ENCODE results near the gene ART3. TPM values are rescaled to one million over a fixed set of nuclear protein-coding genes. Genes with fewer than 3 reads are reported as not detected.

ART3 gene
- total and polyA plus RNA-seq, 9 of the 15 experiments (the other 6 are each of a cell fraction or from before 2014, with no cell fraction given): 0.69 to 1.4 (median 1.1) TPM; not detected in 1

GRCh38 chr4:76058888-76059426 is 15.6 kb upstream of the ART3 start (continued):
- no peak for TF ChIP-seq STAG1 (CRISPR knock-in tag; IDR thresholded peaks at IDR 0.05; ENCODE audit: borderline replicate concordance)
- no peak for TF ChIP-seq SAFB2 (IDR thresholded peaks at IDR 0.05; ENCODE audit: borderline replicate concordance, low read depth, low read length, severe bottlenecking)
- TF ChIP-seq HDGF (IDR thresholded peaks at IDR 0.05): no peak
- TF ChIP-seq TRIM24 (IDR thresholded peaks at IDR 0.05): peak; percentile 93 to 94
- TF ChIP-seq, protein P1, sequence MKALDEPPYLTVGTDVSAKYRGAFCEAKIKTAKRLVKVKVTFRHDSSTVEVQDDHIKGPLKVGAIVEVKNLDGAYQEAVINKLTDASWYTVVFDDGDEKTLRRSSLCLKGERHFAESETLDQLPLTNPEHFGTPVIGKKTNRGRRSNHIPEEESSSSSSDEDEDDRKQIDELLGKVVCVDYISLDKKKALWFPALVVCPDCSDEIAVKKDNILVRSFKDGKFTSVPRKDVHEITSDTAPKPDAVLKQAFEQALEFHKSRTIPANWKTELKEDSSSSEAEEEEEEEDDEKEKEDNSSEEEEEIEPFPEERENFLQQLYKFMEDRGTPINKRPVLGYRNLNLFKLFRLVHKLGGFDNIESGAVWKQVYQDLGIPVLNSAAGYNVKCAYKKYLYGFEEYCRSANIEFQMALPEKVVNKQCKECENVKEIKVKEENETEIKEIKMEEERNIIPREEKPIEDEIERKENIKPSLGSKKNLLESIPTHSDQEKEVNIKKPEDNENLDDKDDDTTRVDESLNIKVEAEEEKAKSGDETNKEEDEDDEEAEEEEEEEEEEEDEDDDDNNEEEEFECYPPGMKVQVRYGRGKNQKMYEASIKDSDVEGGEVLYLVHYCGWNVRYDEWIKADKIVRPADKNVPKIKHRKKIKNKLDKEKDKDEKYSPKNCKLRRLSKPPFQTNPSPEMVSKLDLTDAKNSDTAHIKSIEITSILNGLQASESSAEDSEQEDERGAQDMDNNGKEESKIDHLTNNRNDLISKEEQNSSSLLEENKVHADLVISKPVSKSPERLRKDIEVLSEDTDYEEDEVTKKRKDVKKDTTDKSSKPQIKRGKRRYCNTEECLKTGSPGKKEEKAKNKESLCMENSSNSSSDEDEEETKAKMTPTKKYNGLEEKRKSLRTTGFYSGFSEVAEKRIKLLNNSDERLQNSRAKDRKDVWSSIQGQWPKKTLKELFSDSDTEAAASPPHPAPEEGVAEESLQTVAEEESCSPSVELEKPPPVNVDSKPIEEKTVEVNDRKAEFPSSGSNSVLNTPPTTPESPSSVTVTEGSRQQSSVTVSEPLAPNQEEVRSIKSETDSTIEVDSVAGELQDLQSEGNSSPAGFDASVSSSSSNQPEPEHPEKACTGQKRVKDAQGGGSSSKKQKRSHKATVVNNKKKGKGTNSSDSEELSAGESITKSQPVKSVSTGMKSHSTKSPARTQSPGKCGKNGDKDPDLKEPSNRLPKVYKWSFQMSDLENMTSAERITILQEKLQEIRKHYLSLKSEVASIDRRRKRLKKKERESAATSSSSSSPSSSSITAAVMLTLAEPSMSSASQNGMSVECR (CRISPR knock-in tag; IDR thresholded peaks at IDR 0.05): no peak
- TF ChIP-seq ZNF316 (IDR thresholded peaks at IDR 0.05): no peak
- TF ChIP-seq ETV5 (CRISPR knock-in tag; IDR thresholded peaks at IDR 0.05; ENCODE audit: low read depth): no peak
- TF ChIP-seq ZNF280A (IDR thresholded peaks at IDR 0.05; ENCODE audit: low read depth, partially characterized antibody): no peak
- TF ChIP-seq SFPQ (IDR thresholded peaks at IDR 0.05; ENCODE audit: low read depth, low read length): no peak
- TF ChIP-seq, protein P2, sequence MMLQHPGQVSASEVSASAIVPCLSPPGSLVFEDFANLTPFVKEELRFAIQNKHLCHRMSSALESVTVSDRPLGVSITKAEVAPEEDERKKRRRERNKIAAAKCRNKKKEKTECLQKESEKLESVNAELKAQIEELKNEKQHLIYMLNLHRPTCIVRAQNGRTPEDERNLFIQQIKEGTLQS (IDR thresholded peaks at IDR 0.05): no peak; the same call in 1 of the 2 replicates
- TF ChIP-seq, protein P2 (CRISPR knock-in tag; conservative IDR thresholded peaks at IDR 0.05): no peak
- TF ChIP-seq ZNF212 (CRISPR knock-in tag; IDR thresholded peaks at IDR 0.05): no peak
- TF ChIP-seq MEIS2 (IDR thresholded peaks at IDR 0.05; ENCODE audit: partially characterized antibody): peak; percentile 69
- no peak for TF ChIP-seq CBX2 (IDR thresholded peaks at IDR 0.05; ENCODE audit: insufficient read depth, low read length, poor library complexity, severe bottlenecking)
- TF ChIP-seq ZNF518B (CRISPR knock-in tag; IDR thresholded peaks at IDR 0.05): no peak
